Thyroid gland (tissue), 4 donors: ENCODE results near the gene CPTP.

ENCODE experiments used
- POLR2A ChIP-seq, 2 donors: fragments of 450-650 bp; IDR thresholded peaks; one replicate each; pipeline ENCODE4 v1.6.1; 2017; ENCODE audit warnings: antibody characterized with exemption in 2 of 2, mild to moderate bottlenecking in 2 of 2, moderate library complexity in 1 of 2
- TF ChIP-seq, protein P1 (sequence below), 6 experiments: fragments of 200-600 bp in 3 of 6; fragments of 450-650 bp in 3 of 6; sonication (generic) in 3 of 6; IDR thresholded peaks; one replicate each; pipeline ENCODE4 v1.5.1; 2016 to 2019; ENCODE audit warnings: antibody characterized with exemption in 6 of 6, mild to moderate bottlenecking in 2 of 6, inconsistent platforms in 1 of 6, moderate library complexity in 1 of 6

GRCh38 chr1:1292442-1292779 is 32.2 kb upstream of the CPTP start:
- TF ChIP-seq, protein P1, sequence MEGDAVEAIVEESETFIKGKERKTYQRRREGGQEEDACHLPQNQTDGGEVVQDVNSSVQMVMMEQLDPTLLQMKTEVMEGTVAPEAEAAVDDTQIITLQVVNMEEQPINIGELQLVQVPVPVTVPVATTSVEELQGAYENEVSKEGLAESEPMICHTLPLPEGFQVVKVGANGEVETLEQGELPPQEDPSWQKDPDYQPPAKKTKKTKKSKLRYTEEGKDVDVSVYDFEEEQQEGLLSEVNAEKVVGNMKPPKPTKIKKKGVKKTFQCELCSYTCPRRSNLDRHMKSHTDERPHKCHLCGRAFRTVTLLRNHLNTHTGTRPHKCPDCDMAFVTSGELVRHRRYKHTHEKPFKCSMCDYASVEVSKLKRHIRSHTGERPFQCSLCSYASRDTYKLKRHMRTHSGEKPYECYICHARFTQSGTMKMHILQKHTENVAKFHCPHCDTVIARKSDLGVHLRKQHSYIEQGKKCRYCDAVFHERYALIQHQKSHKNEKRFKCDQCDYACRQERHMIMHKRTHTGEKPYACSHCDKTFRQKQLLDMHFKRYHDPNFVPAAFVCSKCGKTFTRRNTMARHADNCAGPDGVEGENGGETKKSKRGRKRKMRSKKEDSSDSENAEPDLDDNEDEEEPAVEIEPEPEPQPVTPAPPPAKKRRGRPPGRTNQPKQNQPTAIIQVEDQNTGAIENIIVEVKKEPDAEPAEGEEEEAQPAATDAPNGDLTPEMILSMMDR (IDR thresholded peaks at IDR 0.05), result no peak
- no peak for TF ChIP-seq POLR2A (IDR thresholded peaks at IDR 0.05)
